IPS-18a (cell line): ENCODE results near the gene USP6.
"Not testable (repeated sequence)": the region's sequence is repeated elsewhere in the genome, so short reads cannot be mapped to it uniquely, and the experiment has no call there.

Experiments used
- H3K27ac ChIP-seq: one replicate; pipeline ENCODE4 v1.5.1; 2013; ENCODE audit warnings: low read length
- H3K27me3 ChIP-seq: one replicate; pipeline ENCODE4 v1.6.1; 2013; ENCODE audit warnings: mild to moderate bottlenecking, low read length; ENCODE audit not compliant: control insufficient read depth, insufficient read depth
- H3K36me3 ChIP-seq: one replicate; pipeline ENCODE4 v1.6.1; 2013; ENCODE audit warnings: low read depth, low read length; ENCODE audit not compliant: control insufficient read depth
- H3K4me1 ChIP-seq: one replicate; pipeline ENCODE4 v1.6.1; 2013; ENCODE audit warnings: low read depth, low read length; ENCODE audit not compliant: control insufficient read depth
- H3K4me3 ChIP-seq: one replicate; pipeline ENCODE4 v1.5.1; 2013; ENCODE audit warnings: low read length
- H3K9ac ChIP-seq: one replicate; pipeline ENCODE4 v1.6.1; 2013; ENCODE audit warnings: mild to moderate bottlenecking, low read length, moderate library complexity
- H3K9me3 ChIP-seq: one replicate; pipeline ENCODE4 v1.6.1; 2013; ENCODE audit warnings: low read depth, low read length; ENCODE audit not compliant: control insufficient read depth

USP6 gene

DNA sequence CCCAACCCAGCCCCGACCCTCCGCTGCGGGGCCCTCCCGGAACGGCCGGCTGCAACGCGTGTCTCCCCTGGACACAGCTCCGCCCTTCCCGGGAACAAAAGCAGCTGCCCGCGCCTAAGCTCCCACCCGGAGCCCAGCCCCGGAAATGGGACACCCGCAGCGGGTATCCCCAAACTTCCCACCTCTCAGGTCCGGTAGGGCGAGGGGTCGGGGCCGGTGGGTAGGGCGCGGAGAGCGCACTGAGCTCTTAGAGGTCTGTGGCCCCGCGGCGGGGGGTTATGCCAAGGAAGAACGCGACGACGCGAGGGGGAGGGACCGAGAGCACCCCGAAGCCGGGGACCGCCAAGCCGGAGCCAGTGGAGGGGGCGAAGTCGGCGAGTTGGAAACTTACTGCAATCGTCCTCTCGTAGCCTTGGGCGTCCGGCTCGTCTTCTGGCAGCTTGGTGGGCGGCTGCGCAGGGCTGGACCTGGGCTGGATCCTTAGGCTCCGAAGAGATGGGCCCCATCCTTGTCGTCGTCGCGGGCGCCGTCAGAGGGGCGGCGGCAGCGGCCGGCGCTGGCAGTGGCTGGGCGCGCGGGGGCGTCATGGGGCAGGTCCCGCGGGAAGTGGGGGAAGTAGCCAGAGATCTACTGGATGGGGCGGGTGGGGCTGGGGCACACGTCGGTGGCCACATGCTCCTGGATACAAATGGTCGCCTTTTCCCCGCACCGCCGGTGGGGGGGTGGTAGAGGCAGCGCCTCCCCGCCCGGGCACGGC is 6.9 kb downstream of the USP6 start:
- Histone ChIP-seq H3K27me3 (peaks cover 20% of the 10 kb centered on the region), H3K9ac (peak overlapping the region; percentile 39), H3K4me1 (no peaks in the 10 kb centered on the region), H3K36me3 (no peaks in the 10 kb centered on the region), H3K9me3 (no peaks in the 10 kb centered on the region), H3K27ac (no peak overlapping the region), H3K4me3 (peak overlapping the region; percentile 67)

DNA sequence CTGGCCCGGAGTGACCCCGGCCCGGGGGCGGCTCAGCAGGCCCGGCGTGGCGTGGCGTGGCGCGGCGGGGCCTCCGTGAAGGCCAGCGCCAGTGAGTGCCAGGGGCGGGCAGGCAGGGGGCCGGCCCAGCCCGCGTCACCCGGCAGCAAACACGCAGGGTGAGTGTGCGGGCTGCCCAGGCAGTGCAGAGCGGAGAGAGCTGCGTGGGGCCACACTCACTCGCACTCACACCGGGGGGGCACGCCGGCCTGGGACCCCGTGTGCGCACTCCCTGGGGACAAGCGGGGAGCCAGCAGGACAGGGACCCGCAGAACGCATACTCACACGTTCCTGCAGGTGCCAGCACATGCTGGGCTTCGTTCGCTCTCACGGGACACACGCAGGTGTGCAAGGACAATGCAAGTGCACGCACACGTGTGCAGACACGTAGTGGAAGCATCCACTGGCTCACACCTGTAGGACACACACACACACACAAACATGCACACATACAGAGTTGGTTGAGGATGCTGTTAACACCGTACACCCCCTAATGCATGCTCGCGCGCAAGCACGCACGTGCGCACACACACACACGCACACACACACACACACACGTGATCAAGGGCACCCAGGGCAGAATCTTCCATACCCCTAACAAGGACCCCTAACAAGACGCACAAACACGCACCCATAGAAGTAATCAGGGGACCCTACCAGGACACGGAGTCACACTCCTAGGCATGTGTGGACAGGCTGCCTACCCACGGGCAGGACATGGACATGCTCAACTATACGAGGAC is 7.7 kb downstream of the USP6 start:
- H3K9ac ChIP-seq, result no peak overlapping the region
- no peaks in the 10 kb centered on the region for H3K4me1 ChIP-seq
- no peaks in the 10 kb centered on the region for H3K9me3 ChIP-seq
- H3K27ac ChIP-seq, result no peak overlapping the region
- no peaks in the 10 kb centered on the region for H3K36me3 ChIP-seq
- H3K27me3 ChIP-seq, result peaks cover 20% of the 10 kb centered on the region
- peak overlapping the region; percentile 67 for H3K4me3 ChIP-seq

- not testable (repeated sequence) for H3K9ac ChIP-seq, H3K27ac ChIP-seq, H3K36me3 ChIP-seq, H3K9me3 ChIP-seq, H3K4me1 ChIP-seq, H3K4me3 ChIP-seq
- peaks cover 20% of the 10 kb centered on the region for H3K27me3 ChIP-seq
Measured at GRCh38 chr17:5124125-5124760, 8.4 kb downstream of the USP6 start.

DNA sequence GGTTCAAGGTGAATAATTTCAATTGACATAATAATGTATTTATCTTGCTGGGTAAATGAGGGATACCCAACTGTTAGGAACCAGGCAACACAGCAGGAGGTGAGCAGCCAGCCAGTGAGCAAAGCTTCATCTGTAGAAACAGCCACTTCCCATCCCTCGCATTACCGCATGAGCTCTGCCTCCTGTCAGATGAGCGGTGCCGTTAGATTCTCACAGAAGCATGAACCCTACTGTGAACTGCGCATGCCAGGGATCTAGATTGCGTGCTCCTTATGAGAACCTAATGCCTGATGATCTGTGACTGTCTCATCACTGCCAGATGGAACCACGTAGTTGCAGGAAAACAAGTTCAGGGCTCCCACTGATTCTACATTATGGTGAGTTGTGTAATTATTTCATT is 9.1 kb downstream of the USP6 start:
- H3K27ac ChIP-seq, H3K4me1 ChIP-seq, H3K9me3 ChIP-seq, H3K9ac ChIP-seq, H3K36me3 ChIP-seq, H3K4me3 ChIP-seq: not testable (repeated sequence)
- peaks cover 20% of the 10 kb centered on the region for H3K27me3 ChIP-seq

DNA sequence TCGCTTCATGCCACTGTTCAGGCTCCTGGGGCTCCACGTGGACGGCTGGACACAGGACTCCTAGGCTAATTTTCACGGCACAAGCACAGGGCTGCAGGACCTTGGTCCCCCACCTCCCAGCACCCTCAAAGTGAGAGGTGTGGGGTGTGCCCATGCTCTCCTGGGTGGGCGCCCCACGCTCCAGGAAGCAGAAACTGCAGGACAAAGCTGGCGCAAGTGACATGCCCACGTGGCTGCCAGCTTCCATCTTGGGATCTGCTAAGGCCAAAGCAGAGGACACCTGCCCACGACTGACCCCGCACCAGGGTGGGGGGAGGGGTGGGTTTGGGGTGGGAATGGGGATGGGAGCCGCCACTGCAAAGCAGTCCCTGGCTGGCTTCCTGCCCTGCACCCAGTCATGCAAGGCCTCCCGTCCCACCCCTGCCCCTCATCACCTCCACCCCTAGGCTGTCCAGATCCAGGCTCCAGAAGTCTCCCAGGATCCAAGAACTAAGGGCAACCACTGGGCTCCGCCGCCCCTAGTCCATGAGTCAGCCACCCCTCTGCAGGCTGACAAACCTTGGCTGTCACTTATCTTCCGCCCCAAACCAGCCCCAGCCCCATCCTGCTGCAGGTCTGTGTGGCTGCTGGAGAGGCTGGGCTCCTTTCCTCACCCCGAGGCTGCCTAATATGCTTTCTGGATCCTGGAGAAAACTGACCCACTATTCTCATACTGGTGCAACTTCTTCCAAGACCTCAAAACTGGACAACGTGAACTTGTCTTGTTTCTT is 11.1 kb downstream of the USP6 start:
- Histone ChIP-seq H3K27me3 (peaks cover 16% of the 10 kb centered on the region), H3K4me1 (no peaks in the 10 kb centered on the region), H3K27ac (no peak overlapping the region), H3K9me3 (no peaks in the 10 kb centered on the region), H3K36me3 (no peaks in the 10 kb centered on the region), H3K4me3 (no peak overlapping the region), H3K9ac (no peak overlapping the region)

DNA sequence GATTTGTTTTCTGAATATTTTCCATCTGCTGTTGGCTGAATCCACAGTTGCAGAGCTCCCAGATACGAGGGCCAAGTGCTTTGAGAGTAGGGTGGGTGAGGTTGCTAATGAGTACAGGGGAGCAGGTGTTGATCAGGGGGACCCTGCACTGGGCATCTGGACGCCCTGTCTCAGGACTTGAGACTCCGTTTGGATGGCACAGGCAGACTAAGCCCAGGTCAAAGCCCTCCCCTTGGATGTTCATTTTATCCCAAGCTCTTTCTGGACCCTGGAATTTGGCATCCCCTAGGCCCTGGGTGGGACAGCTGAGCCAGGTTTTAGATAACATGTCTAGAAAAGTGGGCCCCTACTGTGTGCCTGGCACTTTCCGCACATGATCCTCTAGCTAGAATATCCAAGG is 12.1 kb downstream of the USP6 start:
- Histone ChIP-seq H3K27ac (no peak overlapping the region), H3K4me3 (no peak overlapping the region), H3K27me3 (peaks cover 7% of the 10 kb centered on the region), H3K36me3 (no peaks in the 10 kb centered on the region), H3K4me1 (no peaks in the 10 kb centered on the region), H3K9ac (no peak overlapping the region), H3K9me3 (no peaks in the 10 kb centered on the region)

DNA sequence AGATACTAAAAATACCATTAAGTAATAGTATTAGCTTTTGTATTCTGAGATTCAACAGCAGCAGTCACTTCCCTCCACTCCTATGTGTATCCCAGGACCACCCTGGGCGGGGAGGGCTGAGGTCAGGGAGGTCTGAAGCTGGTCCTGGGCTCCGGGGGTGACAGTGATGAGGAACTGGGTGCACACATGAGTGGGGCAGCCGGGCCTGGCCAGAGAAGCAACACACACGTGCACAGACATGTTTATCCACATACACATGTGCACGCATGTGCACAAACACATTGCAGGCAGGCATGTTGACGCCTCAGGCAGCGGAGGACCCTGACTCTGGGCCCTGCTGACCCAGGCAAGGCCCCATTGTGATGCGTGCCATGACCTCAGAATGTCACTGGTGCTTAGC is 12.6 kb downstream of the USP6 start:
- H3K36me3 ChIP-seq, H3K27me3 ChIP-seq, H3K9me3 ChIP-seq, H3K9ac ChIP-seq, H3K4me1 ChIP-seq, H3K27ac ChIP-seq, H3K4me3 ChIP-seq: not testable (repeated sequence)

DNA sequence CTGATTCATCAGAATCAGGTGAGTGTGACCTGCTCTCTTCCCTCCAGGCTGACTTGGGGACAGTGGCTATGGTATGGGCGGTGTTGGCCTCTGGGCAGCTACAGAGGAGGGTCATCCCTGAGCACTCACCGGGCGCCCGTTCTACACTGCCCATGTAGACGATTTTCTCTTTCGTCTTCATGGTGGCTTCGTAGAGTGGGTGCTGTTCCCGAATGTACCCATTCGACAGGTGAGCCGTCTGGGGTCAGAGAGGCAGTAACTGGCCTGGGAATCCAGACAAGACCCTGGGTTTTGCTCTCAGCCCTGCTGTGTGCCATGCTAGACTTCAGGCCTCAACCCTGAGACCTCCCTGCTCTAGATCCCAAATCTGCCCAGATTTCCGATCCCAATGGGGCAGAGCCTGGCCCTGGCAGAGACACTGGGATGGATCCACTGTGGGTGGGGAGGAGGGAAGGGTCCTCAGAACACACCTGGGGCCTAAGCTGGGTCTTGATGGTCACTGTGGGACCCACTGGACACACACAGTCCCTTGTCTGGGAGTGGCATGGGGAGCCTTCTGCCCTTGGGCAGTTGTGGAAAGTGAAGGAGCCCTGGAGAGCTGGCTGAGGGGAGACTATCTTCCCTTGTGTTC is 13.2 kb downstream of the USP6 start:
- Histone ChIP-seq H3K4me3 (no peak overlapping the region), H3K36me3 (no peaks in the 10 kb centered on the region), H3K9ac (no peak overlapping the region), H3K9me3 (no peaks in the 10 kb centered on the region), H3K4me1 (no peaks in the 10 kb centered on the region), H3K27me3 (no peaks in the 10 kb centered on the region), H3K27ac (no peak overlapping the region)

DNA sequence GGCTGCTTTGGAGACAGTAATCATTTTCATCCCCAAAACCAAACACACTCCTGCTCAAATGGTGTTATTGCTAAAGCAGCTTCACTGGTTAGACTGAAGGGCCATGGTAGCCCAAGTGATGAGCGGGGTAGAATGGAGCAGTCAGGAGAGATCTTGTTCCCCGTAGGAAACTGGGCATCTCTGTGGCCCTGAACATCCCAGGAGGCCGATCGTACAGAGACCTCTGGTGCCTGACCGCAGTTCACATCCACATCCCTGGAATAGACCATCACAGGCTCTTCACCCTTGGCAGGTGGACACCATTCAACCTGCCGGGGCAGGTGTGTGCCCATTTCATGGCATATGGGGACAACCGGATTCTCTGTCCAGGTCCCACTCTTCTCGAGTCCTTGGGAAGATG is 13.9 kb downstream of the USP6 start:
- H3K36me3 ChIP-seq, H3K27ac ChIP-seq, H3K9ac ChIP-seq, H3K9me3 ChIP-seq, H3K4me3 ChIP-seq, H3K4me1 ChIP-seq, H3K27me3 ChIP-seq: not testable (repeated sequence)

DNA sequence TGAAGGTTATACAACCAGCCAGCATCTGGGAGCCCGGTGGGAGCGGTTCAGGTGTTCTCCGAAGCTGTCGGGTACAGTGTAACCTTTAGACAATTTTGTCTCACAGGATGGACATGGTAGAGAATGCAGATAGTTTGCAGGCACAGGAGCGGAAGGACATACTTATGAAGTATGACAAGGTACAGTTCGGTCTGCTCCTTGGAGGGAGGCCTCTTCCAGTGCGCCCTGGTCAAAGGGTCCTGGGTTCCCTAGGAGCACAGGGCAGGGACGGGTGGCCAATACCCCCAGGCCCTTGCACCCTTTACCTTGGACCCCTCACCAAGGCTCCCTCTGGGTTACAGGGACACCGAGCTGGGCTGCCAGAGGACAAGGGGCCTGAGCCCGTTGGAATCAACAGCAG is 14.4 kb downstream of the USP6 start:
- H3K9me3 ChIP-seq, H3K9ac ChIP-seq, H3K4me3 ChIP-seq, H3K27me3 ChIP-seq, H3K36me3 ChIP-seq, H3K27ac ChIP-seq, H3K4me1 ChIP-seq: not testable (repeated sequence)

DNA sequence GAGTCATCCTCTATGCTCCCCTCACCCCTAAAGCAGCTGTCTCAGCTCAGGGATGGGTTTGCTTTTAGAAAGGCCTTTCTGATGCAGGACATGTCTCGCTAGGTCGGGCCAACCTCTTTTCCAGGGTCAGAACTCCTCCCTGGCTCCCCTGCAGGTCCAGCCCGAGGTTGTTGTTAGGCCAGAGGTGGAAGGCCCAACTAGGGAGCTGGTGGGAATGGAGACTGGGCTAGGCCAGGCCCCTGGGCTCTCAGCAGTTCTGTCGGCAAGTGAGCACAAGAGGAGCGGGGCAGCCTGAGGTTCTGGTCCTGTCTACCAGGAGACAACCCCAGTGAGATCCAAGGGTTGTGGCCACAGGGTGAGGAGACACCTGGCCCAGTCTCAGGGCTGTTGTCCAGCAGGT is 14.9 kb downstream of the USP6 start:
- H3K27me3 ChIP-seq, H3K9ac ChIP-seq: not testable (repeated sequence)

More for the DNA sequence above, 14.9 kb downstream of the USP6 start:
- H3K9me3 ChIP-seq, H3K4me1 ChIP-seq, H3K36me3 ChIP-seq, H3K4me3 ChIP-seq, H3K27ac ChIP-seq: not testable (repeated sequence)
